ENCODE measurements around the gene RERE.
"Not testable (repeated sequence)": the region's sequence is repeated elsewhere in the genome, so short reads cannot be mapped to it uniquely, and the experiment has no call there.

The RERE gene

DNA sequence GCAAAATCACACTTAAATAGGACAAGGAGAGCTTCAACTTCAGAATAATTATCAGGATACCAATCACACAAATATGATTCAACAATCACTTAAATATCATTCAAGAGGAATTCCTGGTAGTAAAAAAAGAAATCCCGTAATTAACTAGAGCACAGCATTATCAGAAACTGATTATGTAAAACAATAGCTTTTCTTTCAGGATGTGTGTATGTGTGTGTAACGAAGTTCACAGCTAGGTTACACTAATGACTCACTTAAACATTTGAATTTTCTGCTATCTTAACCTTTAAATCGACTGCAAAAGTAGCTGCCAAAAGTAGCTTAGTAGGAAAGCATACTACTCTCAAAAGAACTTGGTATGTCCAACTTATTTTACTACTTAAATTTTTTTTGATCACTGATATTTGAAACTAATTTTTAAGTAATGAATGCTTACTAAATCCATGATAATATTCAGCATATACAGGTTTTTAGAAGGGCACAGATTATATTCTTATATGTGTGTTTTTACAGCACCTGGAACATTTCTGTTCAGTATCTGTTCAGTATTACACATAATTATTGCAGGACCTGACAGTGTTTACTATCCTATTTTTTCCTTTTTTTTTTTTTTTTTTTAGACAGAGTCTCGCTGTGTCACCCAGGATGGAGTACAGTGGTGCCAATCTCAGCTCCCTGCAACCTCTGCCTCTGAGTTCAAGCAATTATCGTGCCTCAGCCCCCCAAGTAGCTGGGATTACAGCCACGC lies 4.2 kb downstream of the RERE start:
- H3K4me3 ChIP-seq (ENCODE audit: low read length) = no peak overlapping the region
- DNase-seq (ENCODE audit: low read depth, low spot score) = no peak

DNA sequence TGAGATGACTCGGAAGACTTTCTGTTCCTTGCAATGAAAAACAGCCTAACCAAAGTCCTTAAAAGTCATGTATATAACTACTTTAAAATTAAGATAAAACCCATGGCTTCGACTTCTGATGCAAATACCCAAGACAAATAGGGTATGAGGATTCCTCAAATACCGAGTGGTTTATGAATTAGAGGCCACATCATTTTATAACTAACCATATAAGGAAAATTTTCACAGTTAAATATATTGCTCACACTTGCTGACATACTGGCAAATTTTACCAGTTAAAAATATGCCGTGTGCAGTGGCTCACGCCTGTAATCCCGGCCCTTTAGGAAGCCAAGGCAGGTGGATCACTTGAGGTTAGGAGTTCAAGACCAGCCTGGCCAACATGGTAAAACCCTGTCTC lies 5.4 kb downstream of the RERE start:
- DNase-seq (ENCODE audit: low read depth, low spot score) = no peak
- no peak overlapping the region for H3K4me3 ChIP-seq (ENCODE audit: low read length)

DNA sequence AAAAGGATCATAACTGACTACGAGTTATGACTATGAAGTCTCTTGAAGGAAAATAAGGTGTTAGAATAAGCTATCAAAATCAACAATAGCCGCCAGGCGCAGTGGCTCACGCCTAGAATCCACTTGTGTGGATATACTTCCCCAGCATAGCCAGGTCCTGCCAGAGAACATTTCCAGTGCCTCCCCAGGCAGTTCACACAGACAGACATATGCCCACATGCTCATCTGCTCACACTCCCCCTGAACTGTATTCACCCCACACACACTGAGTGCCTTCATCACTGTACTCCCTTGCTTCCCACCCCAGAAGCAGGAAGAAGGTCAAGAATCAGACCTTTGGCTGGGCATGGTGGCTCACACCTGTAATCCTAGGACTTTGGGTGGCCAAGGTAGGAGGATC lies 6.5 kb downstream of the RERE start:
- H3K4me3 ChIP-seq (ENCODE audit: low read length) = no peak overlapping the region
- no peak for DNase-seq (ENCODE audit: low read depth, low spot score)

DNA sequence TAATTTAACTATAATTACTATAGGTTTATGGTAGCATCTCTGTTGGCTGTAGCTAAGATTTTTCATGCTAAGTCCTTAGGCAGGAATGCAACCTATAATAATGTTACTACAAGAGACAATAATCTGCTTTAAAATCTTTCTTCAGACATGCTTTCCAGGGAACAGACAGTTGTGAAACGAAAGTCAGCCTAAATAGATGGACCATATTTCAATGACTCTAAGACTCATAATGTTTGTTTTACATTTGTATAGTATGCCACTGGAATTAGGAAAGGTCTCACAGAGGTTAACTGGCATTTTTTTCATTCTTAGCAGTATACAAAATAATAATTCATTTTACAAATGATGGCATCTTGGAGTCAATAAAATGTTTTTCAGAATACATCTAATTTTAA lies 8.1 kb downstream of the RERE start:
- DNase-seq (ENCODE audit: low read depth, low spot score) = no peak
- H3K4me3 ChIP-seq (ENCODE audit: low read length) = no peak overlapping the region

DNA sequence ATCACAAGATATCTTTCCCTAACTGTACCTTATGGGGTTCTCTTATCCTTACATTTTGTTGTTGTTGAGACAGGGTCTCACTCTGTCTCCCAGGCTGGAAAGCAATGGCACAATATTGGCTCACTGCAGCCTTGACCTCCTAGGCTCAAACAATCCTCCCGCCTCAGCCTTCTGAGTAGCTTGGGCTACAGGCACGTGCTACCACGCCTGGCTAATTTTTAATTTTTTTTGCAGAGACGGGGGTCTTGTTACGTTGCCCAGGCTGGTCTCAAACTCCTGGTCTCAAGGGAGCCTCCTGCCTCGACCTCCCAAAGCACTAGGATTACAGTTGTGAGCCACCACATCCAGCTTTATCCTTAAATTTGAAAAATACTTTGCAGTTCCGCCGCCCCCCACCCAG lies 10.4 kb downstream of the RERE start:
- no peak for DNase-seq (ENCODE audit: low read depth, low spot score)
- H3K4me3 ChIP-seq (ENCODE audit: low read length) = no peak overlapping the region

DNA sequence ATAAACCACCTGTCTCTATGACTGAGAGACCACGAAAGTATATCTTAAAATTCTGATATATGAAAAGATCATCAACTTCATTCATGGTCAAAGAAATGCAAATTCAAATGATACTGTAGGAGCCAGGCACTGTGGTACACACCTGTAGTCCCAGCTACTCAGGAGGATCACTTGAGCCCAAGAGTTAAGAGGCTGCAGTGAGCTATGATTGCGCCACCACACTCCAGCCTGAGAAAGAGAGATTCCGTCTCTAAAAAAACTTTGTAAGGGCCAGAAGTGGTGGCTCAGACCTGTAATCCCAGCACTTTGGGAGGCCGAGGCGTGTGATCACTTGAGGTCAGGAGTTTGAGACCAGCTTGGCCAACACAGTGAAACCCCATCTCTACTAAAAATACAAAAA lies 17.0 kb downstream of the RERE start:
- no peak overlapping the region for H3K4me3 ChIP-seq (ENCODE audit: low read length)
- no peak for DNase-seq (ENCODE audit: low read depth, low spot score)

DNA sequence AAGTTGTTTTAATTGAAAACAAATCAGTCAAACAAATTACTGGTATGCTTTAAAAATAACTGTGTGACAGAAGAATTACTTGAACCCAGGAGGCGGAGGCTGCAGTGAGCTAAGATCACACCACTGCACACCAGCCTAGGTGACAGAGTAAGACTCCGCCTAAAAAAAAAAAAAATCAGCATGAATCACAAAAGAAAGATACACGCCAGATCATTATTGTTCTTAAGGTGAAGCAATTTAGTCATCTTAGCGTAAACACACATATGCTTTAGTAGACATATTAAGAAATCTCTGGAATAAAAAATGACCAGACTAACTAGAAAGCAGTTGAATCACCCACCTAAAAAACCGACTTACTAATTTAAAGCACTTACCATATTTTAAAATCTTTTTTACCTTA lies 20.2 kb downstream of the RERE start:
- no peak for DNase-seq (ENCODE audit: low read depth, low spot score)
- H3K4me3 ChIP-seq (ENCODE audit: low read length) = no peak overlapping the region

DNA sequence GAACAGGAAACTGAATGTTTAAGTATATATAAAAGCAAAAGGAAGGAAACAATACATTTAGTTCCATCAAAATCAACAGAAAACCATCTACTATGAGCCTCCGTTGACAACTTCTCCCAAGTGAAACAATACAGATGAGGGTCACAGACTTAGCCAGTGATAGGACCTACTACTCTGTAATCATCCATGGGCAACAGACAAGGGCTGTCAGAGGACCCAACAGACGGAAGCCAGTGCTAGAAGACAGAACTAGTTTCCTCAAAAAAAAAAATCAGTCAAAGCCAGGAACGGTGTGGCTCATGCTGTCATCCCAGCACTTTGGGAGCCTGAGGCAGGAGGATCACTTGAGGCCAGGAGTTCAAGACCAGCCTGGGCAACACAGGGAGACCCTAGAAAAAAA lies 20.6 kb downstream of the RERE start:
- no peak overlapping the region for H3K4me3 ChIP-seq (ENCODE audit: low read length)
- no peak for DNase-seq (ENCODE audit: low read depth, low spot score)

DNA sequence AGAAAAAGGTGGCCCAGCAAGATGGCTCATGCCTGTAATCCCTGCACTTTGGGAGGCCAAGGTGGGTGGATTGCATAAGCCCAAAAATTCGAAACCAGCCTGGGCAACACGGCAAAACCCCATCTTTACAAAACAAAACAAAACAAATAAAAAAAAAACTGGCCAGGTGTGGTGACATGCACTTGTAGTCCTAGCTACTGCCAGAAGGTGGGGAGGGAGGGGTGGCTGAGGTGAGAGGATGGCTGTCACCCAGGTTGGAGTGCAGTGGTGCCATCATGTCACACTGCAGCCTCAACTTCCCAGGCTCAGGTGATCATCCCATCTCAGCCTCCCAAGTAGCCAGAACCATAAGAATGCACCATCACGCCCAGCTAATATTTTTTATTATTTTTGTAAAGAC lies 22.8 kb downstream of the RERE start:
- no peak for DNase-seq (ENCODE audit: low read depth, low spot score)
- H3K4me3 ChIP-seq (ENCODE audit: low read length) = no peak overlapping the region

DNA sequence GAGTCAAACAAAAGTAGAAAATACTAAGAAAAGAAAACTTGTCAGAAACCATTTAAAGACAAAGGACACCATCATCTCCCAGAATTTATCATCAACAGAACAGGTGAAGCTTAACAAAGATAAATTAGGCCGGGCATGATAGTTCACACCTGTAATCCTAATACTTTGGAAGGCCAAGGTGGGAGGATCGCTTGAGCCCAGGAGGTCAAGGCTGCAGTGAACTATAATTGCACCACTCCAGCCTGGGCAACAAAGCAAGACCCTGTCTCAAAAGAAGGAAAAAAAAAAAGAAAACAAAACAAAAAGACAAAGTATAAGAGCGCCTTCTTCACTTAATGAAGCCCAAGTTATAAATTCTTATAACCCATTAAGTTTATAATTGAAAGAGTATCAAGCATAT lies 25.6 kb downstream of the RERE start:
- DNase-seq (ENCODE audit: low read depth, low spot score) = no peak
- no peak overlapping the region for H3K4me3 ChIP-seq (ENCODE audit: low read length)

DNA sequence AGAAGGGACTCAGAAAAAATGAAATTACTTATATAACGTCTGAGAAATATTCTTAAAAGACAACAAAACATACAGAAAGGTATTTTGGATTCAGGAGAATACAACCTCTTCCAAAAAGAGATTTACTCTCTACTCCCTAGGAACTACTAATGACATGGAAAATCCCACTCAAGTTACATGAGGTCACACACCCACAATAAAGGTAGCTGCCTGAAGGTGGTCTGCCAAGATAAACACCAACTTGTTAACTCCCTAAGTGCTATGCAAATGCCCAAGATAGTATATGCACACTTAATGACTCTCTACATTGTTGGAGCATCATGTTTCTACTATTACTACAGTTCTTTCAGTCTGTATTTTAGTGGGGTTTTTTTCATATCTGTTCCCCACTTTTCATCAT lies 26.5 kb downstream of the RERE start:
- no peak for DNase-seq (ENCODE audit: low read depth, low spot score)
- H3K4me3 ChIP-seq (ENCODE audit: low read length) = no peak overlapping the region

DNA sequence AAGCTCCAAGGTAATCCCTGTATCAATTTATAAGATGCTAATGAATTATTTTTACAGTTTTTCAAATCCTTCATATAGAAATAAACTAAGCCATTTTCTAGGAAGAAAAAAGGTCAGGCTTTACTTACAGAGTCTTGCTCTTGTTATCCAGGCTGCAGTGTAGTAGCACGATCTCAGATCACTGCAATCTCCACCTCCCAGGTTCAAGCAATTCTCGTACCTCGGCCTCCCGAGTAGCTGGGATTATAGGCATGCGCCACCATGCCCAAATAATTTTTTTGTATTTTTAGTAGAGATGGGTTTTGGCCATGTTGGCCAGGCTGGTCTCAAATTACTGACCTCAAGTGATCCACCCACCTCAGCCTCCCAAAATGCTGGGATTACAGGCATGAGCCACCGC lies 27.0 kb downstream of the RERE start:
- no peak overlapping the region for H3K4me3 ChIP-seq (ENCODE audit: low read length)
- no peak for DNase-seq (ENCODE audit: low read depth, low spot score)

DNA sequence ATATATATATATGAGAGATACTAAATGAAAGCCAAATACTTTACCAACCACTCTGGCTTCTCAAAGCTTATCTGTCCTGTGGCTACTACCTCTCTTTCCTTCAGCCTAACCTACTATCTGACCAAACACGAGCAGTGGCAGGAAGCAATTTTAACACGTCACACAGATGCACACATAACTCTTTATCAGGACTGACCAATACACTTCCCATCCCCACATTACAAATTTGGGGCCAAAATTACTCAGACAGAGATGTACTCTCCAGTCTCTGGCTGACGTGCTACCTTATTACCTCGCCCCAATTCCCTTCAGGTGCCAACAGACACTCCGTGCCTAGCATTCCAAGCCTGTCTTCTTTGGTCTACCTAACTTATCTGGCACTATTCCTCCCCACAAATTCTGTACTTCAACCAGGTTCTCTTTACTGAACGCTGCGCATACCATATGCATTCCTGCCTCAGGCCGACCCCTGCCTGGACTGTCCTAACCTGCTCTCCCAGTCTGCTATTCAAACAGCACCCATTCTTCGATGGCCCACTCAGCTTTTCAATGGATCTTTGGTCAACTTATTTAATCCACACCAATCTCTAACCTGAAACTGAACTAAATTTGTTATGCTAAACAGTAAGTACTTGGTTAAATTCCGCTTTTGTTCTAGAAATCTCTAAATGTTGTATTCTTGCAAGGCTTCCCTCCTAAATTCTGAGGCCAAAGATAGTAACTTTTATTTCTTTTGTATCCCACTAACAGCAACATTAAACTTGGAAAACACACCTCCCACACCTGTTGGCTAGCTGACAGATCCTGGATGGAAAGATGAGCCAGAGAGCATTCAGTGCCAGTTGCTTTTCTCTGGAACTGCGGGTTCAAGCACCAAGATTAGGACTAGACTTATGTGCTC lies 27.9 kb downstream of the RERE start:
- no peak for DNase-seq (ENCODE audit: low read depth, low spot score)
- no peak overlapping the region for H3K4me3 ChIP-seq (ENCODE audit: low read length)

DNA sequence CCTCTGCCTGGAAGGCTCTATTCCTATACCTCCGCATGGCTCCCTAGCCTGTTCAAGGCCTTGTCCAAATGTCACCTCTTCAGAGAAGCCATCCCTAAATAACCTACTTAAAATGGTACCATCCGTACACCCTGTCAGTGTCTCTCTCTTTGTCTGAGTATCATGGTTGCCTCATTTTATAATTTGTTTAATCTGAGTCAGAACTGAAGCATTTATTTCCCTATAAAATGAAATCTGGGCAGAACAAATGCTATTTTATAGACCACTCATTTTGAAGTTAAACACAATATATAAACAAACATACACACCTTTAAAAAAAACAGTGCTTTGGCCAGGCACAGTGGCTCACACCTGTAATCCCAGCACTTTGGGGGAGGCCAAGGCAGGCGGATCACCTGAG lies 30.2 kb downstream of the RERE start:
- DNase-seq (ENCODE audit: low read depth, low spot score) = no peak
- H3K4me3 ChIP-seq (ENCODE audit: low read length) = no peak overlapping the region

DNA sequence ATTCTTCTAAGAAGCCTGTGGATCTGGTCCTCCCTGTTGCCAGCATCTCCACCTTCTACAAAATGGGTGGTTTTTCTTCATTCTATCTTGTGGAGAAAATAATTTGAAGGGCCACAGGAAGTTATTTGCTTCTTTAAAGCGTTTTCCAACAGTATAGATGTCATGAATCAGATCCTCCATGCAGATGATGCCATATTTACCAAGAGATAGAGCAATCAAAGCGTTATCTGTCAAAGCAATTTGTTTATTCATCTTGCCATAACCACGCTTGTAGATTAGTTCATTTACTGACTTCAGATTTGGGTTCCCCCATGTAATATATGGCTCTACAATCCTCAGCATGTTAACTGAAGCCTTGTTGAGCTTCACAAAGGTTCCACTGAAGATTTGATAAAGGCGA lies 31.2 kb downstream of the RERE start:
- not testable (repeated sequence) for DNase-seq (ENCODE audit: low read depth, low spot score); H3K4me3 ChIP-seq (ENCODE audit: low read length)

DNA sequence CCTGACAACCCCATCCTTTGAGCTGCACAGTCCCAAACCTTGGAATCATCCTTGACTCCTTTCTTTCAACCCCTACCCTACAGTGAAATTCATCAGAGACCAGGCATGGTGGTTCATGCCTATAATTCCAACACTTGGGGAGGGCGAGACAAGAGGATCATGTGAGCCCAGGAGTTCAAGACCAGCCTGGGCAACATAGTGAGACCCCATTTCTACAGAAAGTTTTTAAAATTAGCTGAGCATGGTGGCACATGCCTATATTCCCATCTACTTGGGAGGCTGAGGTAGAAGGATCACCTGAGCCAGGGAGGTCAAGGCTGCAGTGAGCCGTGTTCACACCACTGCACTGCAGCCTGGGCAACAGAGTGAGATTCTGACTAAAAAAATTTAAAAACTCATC lies 34.5 kb downstream of the RERE start:
- no peak overlapping the region for H3K4me3 ChIP-seq (ENCODE audit: low read length)
- no peak for DNase-seq (ENCODE audit: low read depth, low spot score)

DNA sequence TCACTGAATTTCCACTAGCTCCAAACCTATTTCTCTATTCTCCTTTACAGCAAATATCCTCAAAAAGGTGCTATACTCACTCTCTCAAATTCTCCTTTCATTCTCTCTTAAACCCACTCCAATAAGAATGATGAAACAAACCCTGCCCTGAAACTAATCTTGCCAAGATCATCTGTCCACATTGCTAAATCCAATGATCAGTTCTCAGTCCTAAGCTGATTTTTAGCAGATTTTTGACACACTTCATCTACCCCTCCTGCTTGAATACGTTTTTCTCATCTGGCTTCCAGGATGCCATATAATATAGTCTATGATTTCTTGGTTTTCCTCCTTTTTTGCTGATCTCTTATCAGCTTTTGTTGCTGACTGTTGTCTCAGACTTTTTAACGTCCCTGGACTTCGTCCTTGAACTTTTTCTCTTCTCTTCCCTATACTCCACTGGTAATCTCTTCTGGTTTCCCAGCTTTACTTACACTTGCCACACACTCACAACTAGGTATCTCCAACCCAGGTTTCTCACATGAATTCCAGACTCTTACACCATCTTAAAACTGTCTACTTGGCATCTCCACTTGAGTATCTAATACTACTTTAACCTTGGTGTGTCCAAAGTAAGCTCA lies 35.3 kb downstream of the RERE start:
- H3K4me3 ChIP-seq (ENCODE audit: low read length) = no peak overlapping the region
- no peak for DNase-seq (ENCODE audit: low read depth, low spot score)

DNA sequence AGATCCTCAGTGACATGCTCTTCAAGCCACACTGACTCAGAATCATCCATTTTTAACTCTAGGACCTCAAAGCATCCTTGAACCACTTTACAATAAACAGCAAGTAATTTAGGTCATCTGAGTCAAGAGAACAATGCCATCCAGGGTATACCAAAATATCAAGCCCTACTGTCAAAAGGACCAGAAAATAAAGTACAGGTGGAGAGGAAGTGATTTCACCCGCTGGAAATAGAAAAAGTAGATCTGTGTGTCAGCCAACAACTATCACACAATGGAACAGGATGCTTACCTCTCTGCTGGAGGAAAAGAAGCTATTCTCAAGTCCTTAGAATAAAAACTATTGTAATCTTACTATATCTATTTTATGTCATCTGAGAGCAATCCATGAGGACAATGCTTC lies 37.0 kb downstream of the RERE start:
- no peak for DNase-seq (ENCODE audit: low read depth, low spot score)
- H3K4me3 ChIP-seq (ENCODE audit: low read length) = no peak overlapping the region

DNA sequence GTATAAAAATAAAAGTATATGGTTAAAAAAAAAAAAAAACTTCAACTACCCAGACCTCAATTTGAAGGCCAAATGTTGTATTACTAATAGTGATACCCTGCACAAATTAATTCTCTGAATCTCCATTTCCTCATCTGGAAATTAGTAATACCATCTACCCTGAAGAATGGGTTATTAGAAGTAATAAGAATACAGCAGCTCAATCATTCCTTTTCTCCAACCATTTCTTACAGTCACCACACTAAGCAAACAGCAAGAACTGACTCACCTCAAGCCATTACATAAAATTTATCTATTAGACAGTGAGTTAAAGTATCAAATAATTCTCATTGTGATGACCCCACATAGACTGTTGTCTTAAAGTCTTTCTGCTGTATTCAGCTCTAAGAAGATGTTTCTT lies 39.6 kb downstream of the RERE start:
- no peak for DNase-seq (ENCODE audit: low read depth, low spot score)
- no peak overlapping the region for H3K4me3 ChIP-seq (ENCODE audit: low read length)

DNA sequence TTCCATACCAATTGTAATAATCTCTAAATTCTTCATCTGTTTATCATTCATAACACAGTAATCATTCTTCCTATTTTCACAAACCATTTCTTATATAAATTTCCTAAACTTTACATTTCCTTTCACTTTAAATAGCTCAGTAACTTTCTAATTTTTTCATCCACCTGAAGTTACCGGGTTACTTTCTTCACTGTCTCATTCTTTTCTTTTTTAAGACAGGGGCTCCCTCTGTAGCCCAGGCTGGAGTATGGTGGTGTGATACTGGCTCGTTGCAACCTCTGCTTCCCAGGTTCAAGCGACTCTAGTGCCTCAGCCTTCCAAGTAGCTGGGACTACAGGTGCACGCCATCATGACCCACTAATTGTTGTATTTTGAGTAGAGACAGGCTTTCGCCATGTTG lies 41.3 kb downstream of the RERE start:
- H3K4me3 ChIP-seq (ENCODE audit: low read length) = no peak overlapping the region
- no peak for DNase-seq (ENCODE audit: low read depth, low spot score)
